MM.1S (cell line): ENCODE measurements around the gene MBD5.

Source experiments
- DNase-seq: peaks from one replicate; pipeline ENCODE4 v3.0.0-alpha.2; 2015
- H2AFZ ChIP-seq: fragments of 300-600 bp; sonication (generic); 2 replicates; pipeline ENCODE4 v1.6.0; 2016; ENCODE audit warnings: antibody characterized with exemption, low read length
- H3F3A ChIP-seq: fragments of 300-600 bp; sonication (generic); 2 replicates; pipeline ENCODE4 v1.6.1; 2016; ENCODE audit warnings: mild to moderate bottlenecking, antibody characterized with exemption, low read length, moderate library complexity, mixed read lengths; ENCODE audit not compliant: insufficient read depth
- H3K27ac ChIP-seq: fragments of 300-600 bp; sonication (generic); 2 replicates; pipeline ENCODE4 v1.5.1; 2016; ENCODE audit warnings: mild to moderate bottlenecking, low read length
- H3K27me3 ChIP-seq: fragments of 300-600 bp; sonication (generic); replicated peaks from 2 replicates; pipeline ENCODE4 v1.6.0; 2016; ENCODE audit warnings: low read length; ENCODE audit not compliant: insufficient read depth
- H3K36me3 ChIP-seq: fragments of 300-600 bp; sonication (generic); replicated peaks from 2 replicates; pipeline ENCODE4 v1.6.1; 2016; ENCODE audit warnings: mild to moderate bottlenecking, low read length, mixed read lengths; ENCODE audit not compliant: insufficient read depth
- H3K4me1 ChIP-seq: fragments of 300-600 bp; sonication (generic); 2 replicates; pipeline ENCODE4 v1.6.1; 2016; ENCODE audit warnings: low read length, mixed read lengths
- H3K4me2 ChIP-seq: fragments of 300-600 bp; sonication (generic); 2 replicates; pipeline ENCODE4 v1.6.0; 2016; ENCODE audit warnings: low read depth, low read length
- H3K4me3 ChIP-seq: fragments of 300-600 bp; sonication (generic); 2 replicates; pipeline ENCODE4 v1.5.1; 2016; ENCODE audit warnings: low read length, mixed read lengths
- H3K79me2 ChIP-seq: fragments of 300-600 bp; sonication (generic); 2 replicates; pipeline ENCODE4 v1.6.1; 2016; ENCODE audit warnings: mixed run types, low read length, mixed read lengths
- H3K9ac ChIP-seq: fragments of 300-600 bp; sonication (generic); 2 replicates; pipeline ENCODE4 v1.6.1; 2016; ENCODE audit warnings: low read length, mixed read lengths
- H3K9me2 ChIP-seq: fragments of 300-600 bp; sonication (generic); replicated peaks from 2 replicates; pipeline ENCODE4 v1.6.1; 2016; ENCODE audit warnings: mild to moderate bottlenecking, low read length, mixed read lengths; ENCODE audit not compliant: insufficient read depth
- H3K9me3 ChIP-seq: fragments of 300-600 bp; sonication (generic); replicated peaks from 2 replicates; pipeline ENCODE4 v1.6.1; 2016; ENCODE audit warnings: mild to moderate bottlenecking, low read length, mixed read lengths; ENCODE audit not compliant: insufficient read depth
- H4K20me1 ChIP-seq: fragments of 300-600 bp; sonication (generic); 2 replicates; pipeline ENCODE4 v1.6.1; 2016; ENCODE audit warnings: mild to moderate bottlenecking, low read length, moderate library complexity, mixed read lengths; ENCODE audit not compliant: insufficient read depth
- CTCF ChIP-seq: fragments of 300-600 bp; sonication (generic); IDR thresholded peaks from 2 replicates; pipeline ENCODE4 v1.5.1; 2016; ENCODE audit warnings: antibody characterized with exemption, low read length, mixed read lengths
- EZH2 ChIP-seq: fragments of 300-600 bp; sonication (generic); optimal IDR thresholded peaks from 2 replicates; pipeline ENCODE3; 2017; ENCODE audit warnings: low read depth, mild to moderate bottlenecking, antibody characterized with exemption, low read length, mixed read lengths
- EZH2phosphoT487 ChIP-seq: fragments of 300-600 bp; sonication (generic); IDR thresholded peaks from 2 replicates; pipeline ENCODE4 v1.6.1; 2018; ENCODE audit warnings: antibody characterized with exemption, low read length

Gene MBD5

GRCh38 chr2:148221926-148222325, 201.0 kb downstream of the MBD5 start:
- no peak overlapping the region for H3K9ac ChIP-seq
- H2AFZ ChIP-seq: no peak overlapping the region
- H3K4me1 ChIP-seq: no peaks in the 10 kb centered on the region
- no peak overlapping the region for H3K4me3 ChIP-seq
- H3K9me3 ChIP-seq: no peaks in the 10 kb centered on the region
- TF ChIP-seq EZH2phosphoT487 (no peak), EZH2 (no peak), CTCF (no peak)
- DNase-seq: no peak
- no peak overlapping the region for H3K27ac ChIP-seq
- H4K20me1 ChIP-seq: no peaks in the 10 kb centered on the region
- H3K79me2 ChIP-seq: no peaks in the 10 kb centered on the region
- no peaks in the 10 kb centered on the region for H3K36me3 ChIP-seq
- no peaks in the 10 kb centered on the region for H3K9me2 ChIP-seq
- H3K27me3 ChIP-seq: no peaks in the 10 kb centered on the region
- no peaks in the 10 kb centered on the region for H3F3A ChIP-seq
- no peak overlapping the region for H3K4me2 ChIP-seq

- H3K9me2 ChIP-seq: no peaks in the 10 kb centered on the region
These were observed 211.0 kb downstream of the MBD5 start for GRCh38 chr2:148231858-148232257.

GRCh38 chr2:148234143-148234542, 213.3 kb downstream of the MBD5 start:
- Histone ChIP-seq H3K4me1 (no peaks in the 10 kb centered on the region), H3K36me3 (no peaks in the 10 kb centered on the region), H3K27me3 (no peaks in the 10 kb centered on the region), H3K27ac (no peak overlapping the region), H3K9me2 (no peaks in the 10 kb centered on the region), H3K4me3 (no peak overlapping the region), H4K20me1 (no peaks in the 10 kb centered on the region; the same call in 1 of the 2 replicates), H3K9me3 (no peaks in the 10 kb centered on the region), H3K4me2 (no peak overlapping the region), H2AFZ (no peak overlapping the region), H3K9ac (no peak overlapping the region), H3K79me2 (no peaks in the 10 kb centered on the region), H3F3A (no peaks in the 10 kb centered on the region)
- DNase-seq: no peak
- TF ChIP-seq CTCF: no peak
- TF ChIP-seq EZH2phosphoT487: no peak
- TF ChIP-seq EZH2: no peak

More at GRCh38 chr2:148231858-148232257, 211.0 kb downstream of the MBD5 start:
- no peaks in the 10 kb centered on the region for H3K27me3 ChIP-seq
- no peak overlapping the region for H3K9ac ChIP-seq
- no peak overlapping the region for H3K4me3 ChIP-seq
- no peaks in the 10 kb centered on the region for H3K79me2 ChIP-seq
- H4K20me1 ChIP-seq: no peaks in the 10 kb centered on the region; the same call in 1 of the 2 replicates
- H3K4me1 ChIP-seq: no peaks in the 10 kb centered on the region
- no peak overlapping the region for H2AFZ ChIP-seq
- H3K27ac ChIP-seq: no peak overlapping the region
- TF ChIP-seq CTCF (no peak), EZH2 (no peak), EZH2phosphoT487 (no peak)
- no peaks in the 10 kb centered on the region for H3F3A ChIP-seq
- H3K4me2 ChIP-seq: no peak overlapping the region
- H3K36me3 ChIP-seq: no peaks in the 10 kb centered on the region
- DNase-seq: no peak
- H3K9me3 ChIP-seq: no peaks in the 10 kb centered on the region
